Gastroesophageal sphincter (tissue), 3 donors: ENCODE results near the gene P4HTM.

Experiments used
- EP300 ChIP-seq: sonication (generic); formaldehyde crosslinking; IDR thresholded peaks from one replicate; pipeline ENCODE4 v1.6.1; 2017; ENCODE audit warnings: antibody characterized with exemption, mild to moderate bottlenecking
- TF ChIP-seq, protein P1 (sequence below), 4 experiments: fragments of 200-600 bp in 2 of 4; fragments of 450-650 bp in 2 of 4; sonication (generic) in 1 of 4; IDR thresholded peaks; one replicate each; pipeline ENCODE4 v1.5.1; 2017 to 2019; ENCODE audit warnings: antibody characterized with exemption in 4 of 4, mild to moderate bottlenecking in 2 of 4, moderate library complexity in 2 of 4

DNA sequence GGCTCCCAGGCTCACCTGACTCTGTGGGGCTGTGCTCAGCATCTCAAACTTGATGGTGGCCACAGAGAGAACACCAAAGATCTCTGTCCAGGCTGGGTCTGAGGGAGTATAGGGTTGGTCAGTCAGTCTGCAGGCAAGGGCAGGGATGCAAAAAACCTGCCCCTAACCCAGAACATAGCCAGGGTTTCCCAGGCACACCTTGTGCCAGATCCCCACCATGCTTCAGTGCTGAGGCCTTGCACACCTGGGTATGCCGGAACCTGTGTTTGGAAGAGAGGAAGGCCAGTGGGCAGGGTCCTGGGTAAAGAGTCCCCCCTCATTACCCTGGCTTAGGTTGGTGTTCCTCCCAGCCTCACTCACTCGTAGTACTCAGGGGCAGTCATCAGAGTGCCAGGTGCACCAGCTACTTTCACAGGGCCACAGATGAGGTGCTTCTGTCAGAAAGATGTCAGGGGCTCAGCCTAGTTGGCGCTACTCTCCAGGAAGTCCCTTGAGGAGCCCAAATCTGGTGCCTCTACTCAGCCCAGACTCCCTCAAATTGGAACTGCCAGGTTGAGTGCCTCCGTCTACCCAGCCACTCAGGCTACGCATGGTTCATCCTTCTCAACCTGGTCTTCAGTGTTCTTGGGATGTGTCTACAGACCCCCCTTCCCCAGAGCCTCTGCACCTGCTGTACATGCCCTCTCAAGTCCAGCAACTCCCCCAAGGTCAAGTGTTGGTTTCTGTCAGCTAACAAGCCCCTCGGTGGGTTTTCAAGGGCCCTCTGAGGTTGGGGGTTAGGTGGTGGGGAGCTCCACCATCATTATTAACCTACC, 26.6 kb downstream of the P4HTM start:
- no peak for TF ChIP-seq EP300
- TF ChIP-seq, protein P1, sequence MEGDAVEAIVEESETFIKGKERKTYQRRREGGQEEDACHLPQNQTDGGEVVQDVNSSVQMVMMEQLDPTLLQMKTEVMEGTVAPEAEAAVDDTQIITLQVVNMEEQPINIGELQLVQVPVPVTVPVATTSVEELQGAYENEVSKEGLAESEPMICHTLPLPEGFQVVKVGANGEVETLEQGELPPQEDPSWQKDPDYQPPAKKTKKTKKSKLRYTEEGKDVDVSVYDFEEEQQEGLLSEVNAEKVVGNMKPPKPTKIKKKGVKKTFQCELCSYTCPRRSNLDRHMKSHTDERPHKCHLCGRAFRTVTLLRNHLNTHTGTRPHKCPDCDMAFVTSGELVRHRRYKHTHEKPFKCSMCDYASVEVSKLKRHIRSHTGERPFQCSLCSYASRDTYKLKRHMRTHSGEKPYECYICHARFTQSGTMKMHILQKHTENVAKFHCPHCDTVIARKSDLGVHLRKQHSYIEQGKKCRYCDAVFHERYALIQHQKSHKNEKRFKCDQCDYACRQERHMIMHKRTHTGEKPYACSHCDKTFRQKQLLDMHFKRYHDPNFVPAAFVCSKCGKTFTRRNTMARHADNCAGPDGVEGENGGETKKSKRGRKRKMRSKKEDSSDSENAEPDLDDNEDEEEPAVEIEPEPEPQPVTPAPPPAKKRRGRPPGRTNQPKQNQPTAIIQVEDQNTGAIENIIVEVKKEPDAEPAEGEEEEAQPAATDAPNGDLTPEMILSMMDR (IDR thresholded peaks at IDR 0.05) = no peak
